Trophoblast cell (in vitro differentiated cells and primary cell): ENCODE results near the gene IRF8.

Experiments
- DNase-seq, 2 donors: peaks; one replicate each; pipeline ENCODE4 v3.0.0-alpha.2; 2016
- H2AFZ ChIP-seq: 2 replicates; pipeline ENCODE4 v1.6.1; 2013; ENCODE audit warnings: low read length, moderate library complexity, mild to moderate bottlenecking; ENCODE audit not compliant: insufficient read depth, poor library complexity
- H2AK5ac ChIP-seq: 2 replicates; pipeline ENCODE4 v1.6.1; 2013; ENCODE audit warnings: mild to moderate bottlenecking, low read length
- H2BK120ac ChIP-seq: 2 replicates; pipeline ENCODE4 v1.6.1; 2013; ENCODE audit warnings: low read length, mild to moderate bottlenecking, moderate library complexity; ENCODE audit not compliant: insufficient read depth, poor library complexity
- H2BK12ac ChIP-seq: 2 replicates; pipeline ENCODE4 v1.6.1; 2013; ENCODE audit warnings: mild to moderate bottlenecking, low read length, moderate library complexity
- H2BK5ac ChIP-seq: 2 replicates; pipeline ENCODE4 v1.6.1; 2013; ENCODE audit warnings: low read length, low read depth, moderate library complexity, mild to moderate bottlenecking; ENCODE audit not compliant: poor library complexity
- H3K14ac ChIP-seq: 2 replicates; pipeline ENCODE4 v1.6.1; 2013; ENCODE audit warnings: mild to moderate bottlenecking, low read length
- H3K18ac ChIP-seq: 2 replicates; pipeline ENCODE4 v1.6.1; 2013; ENCODE audit warnings: mild to moderate bottlenecking, low read length
- H3K23ac ChIP-seq: 2 replicates; pipeline ENCODE4 v1.6.1; 2013; ENCODE audit warnings: low read length
- H3K27ac ChIP-seq: 2 replicates; pipeline ENCODE4 v1.5.1; 2013; ENCODE audit warnings: low read depth, mild to moderate bottlenecking, inconsistent platforms, low read length, moderate library complexity
- H3K27me3 ChIP-seq: 2 replicates; pipeline ENCODE4 v1.6.1; 2013; ENCODE audit warnings: inconsistent platforms, mild to moderate bottlenecking, low read length, moderate library complexity; ENCODE audit not compliant: insufficient read depth
- H3K36me3 ChIP-seq, 2 experiments: 1 replicate in 1 of 2; 2 replicates in 1 of 2; pipeline ENCODE4 v1.6.1; 2013; ENCODE audit warnings: low read length in 2 of 2, mild to moderate bottlenecking in 2 of 2, moderate library complexity in 1 of 2; ENCODE audit not compliant: insufficient read depth in 2 of 2, control insufficient read depth in 1 of 2
- H3K4ac ChIP-seq: 2 replicates; pipeline ENCODE4 v1.6.1; 2013; ENCODE audit warnings: low read depth, mild to moderate bottlenecking, low read length, moderate library complexity
- H3K4me1 ChIP-seq, 2 experiments: 1 replicate in 1 of 2; 2 replicates in 1 of 2; pipeline ENCODE4 v1.6.1; 2013; ENCODE audit warnings: low read length in 2 of 2, mild to moderate bottlenecking in 2 of 2, moderate library complexity in 1 of 2; ENCODE audit not compliant: insufficient read depth in 2 of 2, control insufficient read depth in 1 of 2
- H3K4me2 ChIP-seq: 2 replicates; pipeline ENCODE4 v1.6.1; 2013; ENCODE audit warnings: inconsistent platforms, mild to moderate bottlenecking, low read length, moderate library complexity
- H3K4me3 ChIP-seq: 2 replicates; pipeline ENCODE4 v1.5.1; 2013; ENCODE audit warnings: mild to moderate bottlenecking, low read depth, low read length, inconsistent platforms
- H3K79me1 ChIP-seq: one replicate; pipeline ENCODE4 v1.6.1; 2013; ENCODE audit warnings: low read length
- H3K79me2 ChIP-seq: 2 replicates; pipeline ENCODE4 v1.6.1; 2013; ENCODE audit warnings: low read length, mild to moderate bottlenecking; ENCODE audit not compliant: control insufficient read depth, insufficient read depth, poor library complexity
- H3K9ac ChIP-seq: 2 replicates; pipeline ENCODE4 v1.6.1; 2013; ENCODE audit warnings: mild to moderate bottlenecking, low read length
- H3K9me3 ChIP-seq: 2 replicates; pipeline ENCODE4 v1.6.1; 2013; ENCODE audit warnings: low read depth, mild to moderate bottlenecking, control low read depth, inconsistent platforms, low read length; ENCODE audit not compliant: insufficient read depth
- H4K12ac ChIP-seq: 2 replicates; pipeline ENCODE4 v1.6.1; 2013; ENCODE audit warnings: low read depth, mild to moderate bottlenecking, low read length, moderate library complexity
- H4K8ac ChIP-seq: 2 replicates; pipeline ENCODE4 v1.6.1; 2013; ENCODE audit warnings: low read depth, mild to moderate bottlenecking, low read length, moderate library complexity
- H4K91ac ChIP-seq: one replicate; pipeline ENCODE4 v1.6.1; 2013; ENCODE audit warnings: low read depth, mild to moderate bottlenecking, low read length, moderate library complexity
- WGBS: extraction: QIAGEN DNeasy Blood & Tissue Kit; methylation state at CpG from one replicate; pipeline ENCODE4 v1.1.7; 2013; ENCODE audit warnings: missing lambda C conversion rate; ENCODE audit not compliant: insufficient read length, insufficient coverage; ENCODE audit errors: extremely low coverage; 5-methylcytosine and 5-hydroxymethylcytosine counted together

The IRF8 gene

GRCh38 chr16:85894266-85894665 is 4.7 kb upstream of the IRF8 start:
- Histone ChIP-seq H3K18ac (no peak overlapping the region), H3K79me2 (peaks cover 2% of the 10 kb centered on the region), H2BK5ac (no peak overlapping the region), H2AK5ac (peak overlapping the region; percentile 6), H4K8ac (no peak overlapping the region), H3K36me3 (no peaks in the 10 kb centered on the region), H3K79me1 (peaks cover 13% of the 10 kb centered on the region), H3K4me1 (peaks cover 14 to 20% of the 10 kb centered on the region in 2 experiments), H4K91ac (no peak overlapping the region), H2BK120ac (peak overlapping the region; percentile 29), H3K9me3 (no peaks in the 10 kb centered on the region), H3K4me2 (no peak overlapping the region), H3K27me3 (peaks cover 9% of the 10 kb centered on the region), H3K14ac (no peak overlapping the region), H4K12ac (no peak overlapping the region), H3K23ac (no peak overlapping the region), H3K4ac (no peak overlapping the region), H3K4me3 (no peak overlapping the region), H3K9ac (no peak overlapping the region), H2AFZ (no peak overlapping the region), H3K27ac (no peak overlapping the region), H2BK12ac (peak overlapping the region; percentile 25)
- peak in 1 of 2 donors; percentile 46 for DNase-seq
- WGBS: no CpG with 5 or more reads among the region's 6 CpGs

GRCh38 chr16:85897382-85897781 is 1.6 kb upstream of the IRF8 start:
- no peak overlapping the region for H3K4me3 ChIP-seq
- no peak overlapping the region for H2BK120ac ChIP-seq
- H3K36me3 ChIP-seq: no peaks in the 10 kb centered on the region
- H3K23ac ChIP-seq: no peak overlapping the region
- WGBS: no CpG with 5 or more reads among the region's 2 CpGs
- H3K27me3 ChIP-seq: peaks cover 9% of the 10 kb centered on the region
- H3K79me2 ChIP-seq: peaks cover 2% of the 10 kb centered on the region
- no peak overlapping the region for H3K14ac ChIP-seq
- no peak overlapping the region for H3K4ac ChIP-seq
- no peak for DNase-seq
- H4K8ac ChIP-seq: no peak overlapping the region
- peaks cover 4 to 8% of the 10 kb centered on the region in 2 experiments for H3K4me1 ChIP-seq
- no peak overlapping the region for H3K27ac ChIP-seq
- no peak overlapping the region for H3K18ac ChIP-seq
- H2BK5ac ChIP-seq: no peak overlapping the region
- H2BK12ac ChIP-seq: no peak overlapping the region
- no peak overlapping the region for H2AFZ ChIP-seq
- no peaks in the 10 kb centered on the region for H3K9me3 ChIP-seq
- no peak overlapping the region for H2AK5ac ChIP-seq
- no peak overlapping the region for H4K91ac ChIP-seq
- no peak overlapping the region for H4K12ac ChIP-seq
- H3K79me1 ChIP-seq: peaks cover 6% of the 10 kb centered on the region
- H3K9ac ChIP-seq: no peak overlapping the region
- no peak overlapping the region for H3K4me2 ChIP-seq

GRCh38 chr16:85899444-85899843 is 482 bp downstream of the IRF8 start:
- H3K79me2 ChIP-seq: peaks cover 2% of the 10 kb centered on the region
- H4K8ac ChIP-seq: no peak overlapping the region
- H3K27ac ChIP-seq: no peak overlapping the region
- H3K18ac ChIP-seq: no peak overlapping the region
- H3K4me2 ChIP-seq: peak overlapping the region; percentile 97
- H3K27me3 ChIP-seq: peaks cover 9% of the 10 kb centered on the region
- DNase-seq: no peak
- H3K4ac ChIP-seq: no peak overlapping the region
- no peak overlapping the region for H4K91ac ChIP-seq
- no CpG with 5 or more reads among the region's 7 CpGs for WGBS
- peaks cover 7 to 10% of the 10 kb centered on the region in 2 experiments for H3K4me1 ChIP-seq
- peaks cover 6% of the 10 kb centered on the region for H3K79me1 ChIP-seq
- peaks cover 0 to 6% of the 10 kb centered on the region in 2 experiments for H3K36me3 ChIP-seq
- H2BK12ac ChIP-seq: no peak overlapping the region
- H3K23ac ChIP-seq: no peak overlapping the region
- H2AFZ ChIP-seq: no peak overlapping the region
- H3K9ac ChIP-seq: no peak overlapping the region
- H3K4me3 ChIP-seq: peak overlapping the region; percentile 74
- H2BK120ac ChIP-seq: no peak overlapping the region
- H3K14ac ChIP-seq: no peak overlapping the region
- H2BK5ac ChIP-seq: no peak overlapping the region
- no peak overlapping the region for H2AK5ac ChIP-seq
- no peaks in the 10 kb centered on the region for H3K9me3 ChIP-seq
- H4K12ac ChIP-seq: no peak overlapping the region

- H3K23ac ChIP-seq: no peak overlapping the region
- H3K18ac ChIP-seq: no peak overlapping the region
- H2BK5ac ChIP-seq: no peak overlapping the region
- no peak overlapping the region for H3K14ac ChIP-seq
- peaks cover 6% of the 10 kb centered on the region for H3K79me1 ChIP-seq
- no peak overlapping the region for H3K4ac ChIP-seq
- peaks cover 7 to 10% of the 10 kb centered on the region in 2 experiments for H3K4me1 ChIP-seq
- H3K79me2 ChIP-seq: peaks cover 2% of the 10 kb centered on the region
- WGBS: no CpG with 5 or more reads among the region's 17 CpGs
- no peak overlapping the region for H3K4me2 ChIP-seq
- H3K9me3 ChIP-seq: peaks cover 1% of the 10 kb centered on the region
- no peak overlapping the region for H2BK120ac ChIP-seq
- no peak overlapping the region for H4K91ac ChIP-seq
- H2AK5ac ChIP-seq: no peak overlapping the region
- no peak for DNase-seq
- H3K4me3 ChIP-seq: no peak overlapping the region
- H3K9ac ChIP-seq: no peak overlapping the region
- H3K27ac ChIP-seq: no peak overlapping the region
- H4K12ac ChIP-seq: no peak overlapping the region
- H3K36me3 ChIP-seq: peaks cover 3 to 12% of the 10 kb centered on the region in 2 experiments
- H2AFZ ChIP-seq: no peak overlapping the region
- peaks cover 9% of the 10 kb centered on the region for H3K27me3 ChIP-seq
- H2BK12ac ChIP-seq: peak overlapping the region; percentile 2
- no peak overlapping the region for H4K8ac ChIP-seq
Measured at GRCh38 chr16:85900027-85900792, 1.2 kb downstream of the IRF8 start.
